GM21381 (cell line): ENCODE measurements around the gene FNDC3B.
"Not testable (repeated sequence)": the region's sequence is repeated elsewhere in the genome, so short reads cannot be mapped to it uniquely, and the experiment has no call there.

ENCODE experiments used
- ATAC-seq: cut with Tn5 transposase; IDR thresholded peaks from one replicate; pipeline ENCODE4 v1.9.1; 2021; ENCODE audit warnings: mild to moderate bottlenecking, moderate library complexity; ENCODE audit not compliant: unreplicated experiment

Gene FNDC3B

DNA sequence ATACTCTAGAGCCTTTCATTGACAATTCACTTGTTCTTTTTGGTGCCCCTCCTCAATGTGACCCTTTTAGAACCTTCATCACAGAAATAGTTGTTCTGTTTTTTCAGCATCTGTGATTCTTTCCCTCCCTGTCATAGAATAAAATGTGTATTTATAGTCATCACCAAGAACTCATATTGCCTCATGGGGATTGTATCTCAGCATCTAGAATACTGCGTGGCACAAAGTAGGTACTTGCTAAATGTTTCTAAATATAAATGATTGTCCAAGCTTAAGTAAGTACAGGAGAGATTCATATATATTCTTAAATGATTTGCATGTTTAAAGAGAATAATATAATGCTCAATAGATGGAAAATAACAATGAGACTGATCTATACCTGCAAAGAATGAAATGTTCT, 190.1 kb downstream of the FNDC3B start:
- no peak for ATAC-seq

DNA sequence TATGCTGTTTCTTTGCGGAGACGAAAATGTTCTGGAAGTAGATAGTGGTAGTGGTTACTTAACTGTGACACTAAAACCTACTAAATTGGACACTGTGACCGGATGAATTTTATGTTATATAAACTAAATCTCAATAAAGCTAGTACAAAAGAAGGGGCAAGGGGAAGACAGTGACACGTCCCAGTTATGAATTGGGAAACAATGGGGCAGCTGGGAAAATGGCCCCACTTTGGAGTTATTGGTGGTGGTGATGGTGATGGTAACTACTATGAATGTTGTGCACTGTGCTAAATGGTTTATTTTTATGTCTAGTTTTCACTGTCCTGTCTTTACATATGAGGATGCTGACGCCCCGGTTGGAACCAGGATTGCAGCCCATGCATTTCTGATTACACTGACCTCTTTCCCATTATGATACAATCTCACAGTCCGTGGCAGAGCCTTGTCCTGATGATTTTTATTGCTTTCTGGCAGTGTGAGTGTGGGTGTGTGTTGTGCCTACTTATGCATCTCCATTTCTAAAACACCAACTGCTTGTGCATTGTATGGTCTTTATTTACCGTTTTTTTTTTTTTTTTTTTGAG, 192.0 kb downstream of the FNDC3B start:
- no peak for ATAC-seq

DNA sequence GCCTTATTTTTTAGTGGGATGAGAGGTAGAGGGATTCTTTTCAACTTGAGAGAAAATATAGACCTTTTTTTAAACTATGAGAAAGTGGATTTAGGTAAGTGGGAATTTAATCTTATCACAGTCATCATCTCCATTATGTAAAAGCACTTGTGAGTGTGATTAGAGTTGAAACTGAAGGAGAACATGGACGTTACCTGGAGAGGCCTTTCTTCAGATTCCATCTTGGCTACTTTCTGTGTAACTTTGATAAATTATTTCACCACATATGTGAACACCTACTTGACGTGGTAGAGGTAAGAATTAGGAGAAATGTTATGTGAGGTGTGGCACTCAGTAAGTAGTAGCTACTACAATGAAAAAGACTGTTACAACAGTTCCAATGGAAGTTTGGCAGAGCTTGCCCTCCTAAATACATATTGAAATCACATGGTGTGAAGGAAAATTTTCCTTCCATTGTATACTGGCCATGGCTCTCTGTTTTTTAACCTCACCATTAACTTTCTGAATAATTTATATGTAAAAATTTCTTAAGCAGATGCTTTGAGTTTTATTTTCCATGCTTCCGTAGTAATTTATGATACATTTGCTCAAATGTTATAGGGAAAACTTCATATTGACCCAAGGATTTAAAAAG, 193.3 kb downstream of the FNDC3B start:
- no peak for ATAC-seq

DNA sequence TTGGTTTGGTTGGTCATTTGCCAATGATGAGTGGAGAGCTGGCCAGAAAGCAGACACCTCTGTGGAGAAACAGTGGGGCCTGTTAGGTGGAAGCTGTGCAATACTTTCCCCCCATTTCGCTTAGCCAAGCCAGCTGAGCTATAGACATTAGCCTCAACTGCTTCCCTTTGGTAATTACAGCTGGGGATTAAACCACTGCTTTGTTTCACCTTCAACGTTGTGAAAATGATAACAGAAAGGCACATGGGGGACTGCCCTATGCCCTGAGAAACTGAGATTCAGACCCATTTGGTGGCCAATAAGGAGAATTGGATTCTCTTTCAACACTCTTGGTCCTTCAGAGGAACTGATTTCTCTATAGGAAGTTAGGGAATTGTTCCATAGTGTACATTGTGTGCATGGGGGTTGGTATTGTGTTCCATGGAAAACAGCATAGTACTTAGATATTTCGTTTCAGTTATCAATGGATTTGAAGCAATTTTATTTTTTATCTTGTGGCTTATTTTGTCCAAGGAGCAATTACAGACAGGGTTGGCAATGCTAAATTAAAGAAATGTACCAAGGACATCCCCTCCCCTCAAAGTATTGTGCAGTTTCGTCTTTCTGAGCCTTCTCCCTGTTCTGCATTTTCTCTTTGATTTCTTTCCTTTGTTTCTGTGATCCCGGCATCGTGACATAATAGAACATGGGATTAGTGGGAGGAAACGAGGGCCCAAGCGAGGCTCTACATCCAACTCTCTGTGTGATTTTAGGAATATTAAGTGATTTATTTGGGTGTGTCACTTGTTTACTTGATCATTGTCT, 194.3 kb downstream of the FNDC3B start:
- ATAC-seq = no peak

DNA sequence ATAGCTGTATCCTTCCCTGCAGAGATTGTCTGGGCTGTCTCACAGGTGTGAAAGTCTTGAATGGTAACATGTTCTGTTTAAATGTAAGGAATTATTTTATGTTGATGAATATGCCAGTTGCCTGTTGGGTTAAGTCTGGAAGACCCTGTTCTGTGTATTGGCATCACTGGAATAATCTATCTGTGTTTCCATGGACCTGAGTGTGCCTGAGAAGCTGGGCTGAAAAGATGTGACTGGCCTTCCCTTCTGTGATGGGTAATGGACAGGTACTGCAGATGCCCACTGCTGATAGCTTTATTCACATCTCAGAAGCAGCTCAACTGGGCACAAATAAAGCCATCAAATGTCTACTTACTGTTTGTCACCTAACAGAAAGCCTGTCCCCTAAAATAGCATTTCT, 196.3 kb downstream of the FNDC3B start:
- no peak for ATAC-seq

DNA sequence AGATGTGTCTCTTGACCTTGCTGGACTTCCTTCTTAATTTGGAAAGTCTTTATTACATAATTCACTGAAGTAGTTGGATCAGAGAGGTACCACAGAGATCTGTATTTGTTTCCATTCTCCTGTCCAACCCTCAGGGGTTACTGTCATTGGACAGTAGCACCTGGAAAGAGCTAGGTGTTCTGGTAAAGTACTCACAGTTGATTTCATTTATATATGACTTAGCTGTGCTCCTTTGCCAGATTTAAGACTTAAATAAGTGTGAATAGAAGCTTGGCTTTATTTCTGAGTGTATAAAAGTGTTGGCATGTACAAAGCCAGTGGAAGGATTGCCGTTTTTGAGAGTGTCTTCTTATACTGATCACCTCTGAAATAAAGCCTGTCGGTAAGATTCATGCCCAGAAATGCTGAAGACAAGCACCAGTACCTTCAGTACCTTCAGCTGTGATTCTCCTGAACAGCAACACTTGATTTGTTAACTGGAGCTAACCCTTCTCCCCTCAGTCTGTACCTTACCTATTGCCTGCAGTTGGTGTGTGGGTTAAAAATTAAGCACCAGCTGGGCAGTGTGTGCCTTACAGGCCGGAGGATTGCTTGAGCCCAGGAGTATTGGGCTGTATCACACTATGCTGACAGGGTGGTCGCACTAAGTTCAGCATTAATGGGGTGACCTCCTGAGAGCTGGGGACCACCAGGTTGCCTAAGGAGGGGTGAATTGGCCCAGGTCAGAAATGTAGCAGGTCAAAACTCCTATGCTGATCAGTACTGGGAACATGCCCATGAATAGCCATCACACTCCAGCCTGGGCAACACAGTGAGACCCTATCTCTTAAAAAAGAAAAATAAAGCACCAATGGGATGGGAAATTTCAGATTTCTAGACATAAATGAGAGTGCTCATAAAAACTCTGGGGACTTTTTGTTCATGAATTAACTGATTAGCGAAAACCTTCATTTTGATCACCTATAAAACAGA, 197.7 kb downstream of the FNDC3B start:
- ATAC-seq = no peak

DNA sequence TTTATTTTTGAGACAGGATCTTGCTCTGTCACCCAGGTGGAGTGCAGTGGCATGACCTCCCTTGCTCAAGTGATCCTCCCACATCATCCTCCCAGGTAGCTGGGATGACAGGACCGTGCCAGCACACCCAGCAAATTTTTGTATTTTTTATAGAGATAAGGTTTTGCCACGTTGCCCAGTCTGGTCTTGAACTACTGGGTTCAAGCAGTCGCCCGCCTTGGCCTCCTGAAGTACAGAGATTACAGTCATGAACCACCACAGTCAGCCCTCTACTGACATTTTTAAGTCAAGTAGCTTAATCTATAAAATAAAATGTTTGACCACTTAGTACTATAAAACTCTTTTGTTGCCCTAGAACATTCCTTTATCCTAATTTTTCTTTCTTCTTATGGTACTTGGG, 198.8 kb downstream of the FNDC3B start:
- no peak for ATAC-seq

DNA sequence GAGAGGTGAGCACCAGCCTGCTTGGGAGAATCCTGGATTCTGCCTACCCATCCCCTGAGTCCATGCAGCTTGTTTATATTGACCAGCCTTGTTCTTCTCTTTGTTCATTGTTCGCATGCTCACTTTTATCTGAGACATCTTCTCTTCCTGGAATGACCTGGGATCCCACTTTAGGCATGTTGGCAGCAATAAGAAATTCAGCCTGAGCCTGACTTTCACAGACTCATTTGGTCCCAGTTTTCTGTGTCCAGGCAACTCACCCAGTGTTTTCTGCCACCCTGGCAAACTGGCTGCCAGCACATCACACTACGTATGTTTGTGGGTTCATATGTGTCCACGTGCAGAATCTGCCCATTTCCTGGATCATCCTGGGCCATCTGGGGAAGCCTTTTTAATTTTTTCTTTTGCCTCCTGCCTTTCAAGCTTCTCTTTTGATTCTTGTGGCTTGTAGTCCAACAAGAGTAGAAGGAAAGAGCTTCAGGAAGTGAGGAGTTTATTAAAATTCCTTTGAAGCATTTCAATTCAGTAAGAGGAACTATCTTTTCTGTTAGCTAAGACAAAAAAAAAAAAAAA, 199.9 kb downstream of the FNDC3B start:
- ATAC-seq = no peak

DNA sequence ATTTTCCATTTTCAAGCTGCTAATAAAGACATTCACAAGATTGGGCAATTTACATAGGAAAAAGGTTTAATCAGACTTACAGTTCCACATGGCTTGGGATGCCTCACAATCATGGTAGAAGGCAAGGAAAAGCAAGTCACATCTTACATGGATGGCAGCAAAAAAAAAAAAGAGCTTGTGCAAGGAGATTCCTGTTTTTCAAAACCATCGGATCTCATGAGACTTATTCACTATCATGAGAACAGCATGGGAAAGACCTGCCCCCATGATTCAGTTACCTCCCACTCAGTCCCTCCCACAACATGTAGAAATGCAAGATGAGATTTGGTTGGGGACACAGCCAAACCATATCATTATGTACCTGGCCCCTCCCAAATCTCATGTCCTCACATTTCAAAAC, 202.0 kb downstream of the FNDC3B start:
- ATAC-seq = no peak

DNA sequence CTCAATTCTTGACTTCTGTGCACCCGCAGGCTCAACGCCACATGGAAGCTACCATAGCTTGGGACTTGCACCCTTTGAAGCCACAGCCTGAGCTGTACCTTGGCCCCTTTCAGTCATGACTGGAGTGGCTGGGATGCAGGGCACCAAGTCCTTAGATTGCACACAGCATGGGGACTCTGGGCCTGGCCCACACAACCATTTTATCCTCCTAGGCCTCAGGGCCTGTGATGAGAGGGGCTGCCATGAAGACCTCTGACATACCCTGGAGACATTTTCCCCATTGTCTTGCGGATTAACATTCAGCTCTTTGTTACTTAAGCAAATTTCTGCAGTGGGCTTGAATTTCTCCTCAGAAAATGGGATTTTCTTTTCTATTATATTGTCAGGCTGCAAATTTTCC, 203.1 kb downstream of the FNDC3B start:
- not testable (repeated sequence) for ATAC-seq

DNA sequence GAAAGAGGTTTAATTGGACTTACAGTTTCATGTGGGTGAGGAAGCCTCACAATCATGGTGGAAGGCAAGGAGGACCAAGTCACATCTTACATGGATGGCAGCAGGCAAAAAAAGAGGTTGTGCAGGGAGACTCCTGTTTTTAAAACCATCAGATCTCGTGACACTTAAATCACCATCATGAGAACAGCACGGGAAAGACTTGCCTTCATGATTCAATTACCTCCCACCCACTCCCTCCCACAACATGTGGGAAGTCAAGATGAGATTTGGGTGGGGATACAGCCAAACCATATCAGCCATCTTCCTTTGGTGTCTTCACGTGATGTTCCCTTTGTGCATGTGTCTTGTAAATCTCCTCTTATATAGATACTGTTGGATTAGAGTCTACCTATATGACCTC, 204.0 kb downstream of the FNDC3B start:
- ATAC-seq = not testable (repeated sequence)

DNA sequence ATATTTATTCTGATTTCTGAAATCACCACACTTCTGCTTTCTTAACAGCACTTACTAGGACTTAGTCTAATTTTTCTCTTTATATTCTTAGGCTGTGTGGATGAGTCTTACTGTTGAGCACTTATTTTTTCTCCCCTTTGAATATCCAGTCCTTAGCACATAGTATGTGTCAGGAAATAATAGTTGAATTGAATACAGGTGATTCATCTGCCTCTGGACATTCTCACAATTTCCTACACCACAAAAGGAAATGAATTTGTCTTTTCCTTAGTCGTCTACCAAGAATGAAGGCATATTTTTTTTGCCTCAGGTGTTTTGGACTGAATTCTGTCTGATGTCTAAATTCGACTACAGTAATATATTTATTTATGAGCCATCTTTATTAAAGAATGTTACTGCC, 204.6 kb downstream of the FNDC3B start:
- no peak for ATAC-seq

DNA sequence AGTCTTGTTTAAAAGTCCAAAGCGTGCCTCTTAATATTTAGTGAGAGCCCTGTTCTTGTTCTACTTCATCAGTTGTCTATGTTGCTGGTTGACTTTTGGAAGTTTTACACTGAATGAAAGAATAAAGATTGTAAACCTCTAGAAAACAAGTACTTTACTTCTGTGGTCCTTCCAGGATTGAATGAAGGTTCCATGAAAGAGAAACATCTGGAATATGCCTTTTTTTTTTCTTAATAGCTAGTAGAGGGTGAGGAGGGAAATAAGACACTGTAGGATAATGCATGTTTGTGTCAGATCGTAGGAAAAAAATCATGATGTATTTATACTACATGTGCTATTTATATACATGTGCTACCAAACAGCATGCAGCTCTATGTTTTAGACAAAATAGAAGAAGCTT, 205.9 kb downstream of the FNDC3B start:
- ATAC-seq = no peak

DNA sequence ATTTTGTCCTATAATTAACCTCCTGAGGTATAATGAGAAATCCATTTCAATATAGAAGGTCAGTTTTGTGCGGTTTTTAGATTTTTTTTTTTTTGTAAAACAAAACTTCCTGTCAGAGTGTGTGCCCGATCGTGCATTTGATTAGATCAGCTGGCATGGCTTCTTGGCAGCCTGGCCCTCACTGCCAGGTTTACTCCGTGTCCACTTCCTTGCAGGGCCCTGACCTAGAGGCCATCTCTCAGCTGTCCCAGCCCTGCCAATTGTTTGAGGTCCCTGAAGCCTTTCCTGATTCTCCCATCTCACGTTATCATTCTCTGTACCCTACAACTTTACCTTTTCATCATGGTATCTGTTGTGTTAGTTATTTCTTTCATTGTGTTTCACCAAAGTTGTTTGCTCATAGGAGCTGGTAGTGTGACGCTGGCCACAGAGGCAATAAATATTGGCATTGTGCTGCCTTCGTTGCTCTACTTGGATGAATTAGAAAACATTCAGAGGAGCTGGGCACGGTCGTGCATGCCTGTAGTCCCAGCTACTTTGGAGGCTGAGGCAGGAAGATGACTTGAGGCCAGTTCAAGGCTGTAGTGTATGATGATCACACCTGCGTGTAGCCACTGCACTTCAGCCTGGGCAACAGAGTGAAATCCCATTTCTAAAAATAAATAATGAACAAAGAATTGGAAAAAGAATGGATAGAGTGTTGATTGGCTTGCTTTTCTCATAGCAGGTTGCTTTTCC, 206.9 kb downstream of the FNDC3B start:
- ATAC-seq = no peak

DNA sequence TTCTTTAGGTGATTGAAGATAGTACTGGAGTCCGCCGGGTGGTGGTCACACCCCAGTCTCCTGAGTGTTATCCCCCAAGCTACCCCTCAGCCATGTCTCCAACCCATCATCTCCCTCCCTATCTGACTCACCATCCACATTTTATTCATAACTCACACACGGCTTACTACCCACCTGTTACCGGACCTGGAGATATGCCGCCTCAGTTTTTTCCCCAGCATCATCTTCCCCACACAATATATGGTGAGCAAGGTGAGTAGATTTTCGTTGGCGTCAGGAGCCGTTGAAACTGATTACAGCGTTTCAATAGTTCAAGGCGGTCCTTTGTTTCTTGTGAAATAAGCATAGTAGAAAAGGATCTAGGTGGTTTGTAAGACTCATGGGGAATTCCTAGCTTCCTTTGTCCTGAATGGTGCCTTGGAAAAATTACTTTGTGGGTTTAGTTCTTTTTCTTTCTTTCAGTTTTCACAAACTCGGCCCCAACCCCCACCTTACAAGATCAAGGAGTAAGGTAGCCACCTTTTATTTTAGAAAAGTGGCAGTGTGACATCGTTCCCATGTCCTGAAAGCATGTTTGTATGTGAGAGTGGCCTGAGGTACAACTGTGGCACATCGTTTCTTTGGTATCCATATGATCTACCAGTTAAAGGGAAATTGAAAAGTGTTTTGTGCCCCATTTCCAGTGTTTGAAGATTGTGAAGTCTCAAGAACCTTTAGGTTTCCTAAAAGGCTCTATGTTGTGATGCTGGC, 208.3 kb downstream of the FNDC3B start:
- no peak for ATAC-seq

DNA sequence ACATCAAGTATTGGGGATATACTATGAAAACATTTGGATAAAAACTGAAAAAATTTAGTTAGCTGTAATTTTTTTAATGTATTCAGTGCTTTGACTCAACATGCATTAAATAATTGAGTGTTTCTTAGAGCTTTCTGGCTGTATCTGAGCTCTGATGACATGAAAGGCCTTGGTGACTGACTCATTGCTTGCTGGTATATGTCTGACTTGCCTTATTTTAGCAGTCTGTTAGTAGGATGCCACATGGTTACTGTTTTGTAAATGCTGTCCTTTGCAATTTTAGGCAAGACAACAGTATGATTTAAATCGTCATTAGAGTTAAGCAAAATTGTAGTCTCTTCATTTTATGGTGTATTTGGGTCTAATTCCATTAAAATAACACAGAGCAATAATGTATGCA, 209.7 kb downstream of the FNDC3B start:
- no peak for ATAC-seq

DNA sequence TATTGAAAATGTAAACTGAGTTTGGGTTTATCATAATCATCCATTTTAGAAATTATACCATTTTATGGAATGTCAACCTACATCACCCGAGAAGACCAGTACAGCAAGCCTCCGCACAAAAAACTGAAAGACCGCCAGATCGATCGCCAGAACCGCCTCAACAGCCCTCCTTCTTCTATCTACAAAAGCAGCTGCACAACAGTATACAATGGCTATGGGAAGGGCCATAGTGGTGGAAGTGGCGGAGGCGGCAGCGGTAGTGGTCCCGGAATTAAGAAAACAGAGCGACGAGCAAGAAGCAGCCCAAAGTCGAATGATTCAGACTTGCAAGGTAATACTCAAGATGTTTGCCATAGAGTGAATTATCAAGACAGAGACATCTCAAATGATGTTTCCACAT, 211.8 kb downstream of the FNDC3B start:
- ATAC-seq = no peak

DNA sequence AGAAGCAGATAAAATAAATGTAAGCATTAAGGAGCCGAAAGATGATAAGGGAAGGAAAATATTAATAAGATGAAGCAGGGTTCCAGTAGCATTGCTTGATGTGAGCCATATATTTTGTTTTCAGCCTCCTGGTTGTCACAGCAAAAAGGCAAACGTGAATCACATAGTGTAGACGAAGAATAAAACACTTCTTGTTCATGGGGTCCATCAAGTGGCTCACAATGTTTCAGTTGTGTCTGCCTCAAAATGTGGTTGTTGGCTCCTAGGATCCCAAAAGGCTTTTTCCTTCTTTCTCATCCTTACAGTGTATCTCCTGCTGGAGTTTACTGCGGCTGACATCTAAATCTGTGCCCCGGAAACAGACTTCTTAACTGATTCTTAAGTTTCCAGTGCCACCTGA, 213.8 kb downstream of the FNDC3B start:
- no peak for ATAC-seq

DNA sequence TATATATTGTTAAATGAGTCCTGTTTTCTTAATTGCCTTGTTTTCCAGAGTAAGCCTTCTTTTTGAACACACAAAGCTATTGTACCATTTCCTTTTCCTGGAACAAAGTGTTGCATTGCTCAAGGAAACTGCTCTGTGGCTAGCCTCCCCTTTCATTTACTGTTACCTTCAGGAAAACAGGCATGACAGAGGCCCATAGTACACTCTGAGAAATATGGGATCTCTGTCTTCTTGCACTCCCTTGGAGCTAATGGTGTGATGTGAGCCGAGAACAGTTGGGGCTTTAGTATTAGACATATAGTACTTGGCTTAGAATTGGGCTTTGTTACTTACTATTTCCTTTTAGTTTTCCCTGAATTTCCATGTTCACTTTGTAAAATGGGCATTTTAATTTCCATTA, 215.2 kb downstream of the FNDC3B start:
- no peak for ATAC-seq
